ENCODE results near the gene PAPSS1. TPM values are rescaled to one million over a fixed set of nuclear protein-coding genes. Genes with fewer than 3 reads are reported as not detected.

Gene PAPSS1
- total and polyA plus RNA-seq, 2 experiments from 2014 or later: 72.0 to 85.8 TPM

GRCh38 chr4:107658400-107659336 is 61.4 kb downstream of the PAPSS1 start:
- Histone ChIP-seq H4K20me1 (replicated peaks; ENCODE audit: insufficient read depth) (no peaks in the 10 kb centered on the region), H3K4me3 (no peak overlapping the region), H3K4me2 (no peak overlapping the region), H3K9me2 (ENCODE audit: insufficient read depth) (no peaks in the 10 kb centered on the region), H3K27ac (ENCODE audit: low read depth) (no peak overlapping the region), H3K36me3 (ENCODE audit: insufficient read depth) (no peaks in the 10 kb centered on the region), H3F3A (replicated peaks; ENCODE audit: low read depth) (no peaks in the 10 kb centered on the region), H3K79me2 (replicated peaks; ENCODE audit: insufficient read depth) (no peaks in the 10 kb centered on the region), H2AFZ (no peak overlapping the region), H3K4me1 (ENCODE audit: insufficient read depth) (peaks cover 19% of the 10 kb centered on the region), H3K27me3 (ENCODE audit: insufficient read depth) (no peaks in the 10 kb centered on the region)
- Mint-ChIP-seq H3K27ac (no peak overlapping the region), H3K36me3 (ENCODE audit: low read depth) (peaks cover 7% of the 10 kb centered on the region; the same call in 2 of the 3 replicates), H3K4me1 (peaks cover 21% of the 10 kb centered on the region), H3K9me3 (no peaks in the 10 kb centered on the region), H3K27me3 (ENCODE audit: insufficient read depth, low read depth, poor library complexity) (no peaks in the 10 kb centered on the region), H3K4me3 (no peak overlapping the region)
- no peak for ATAC-seq
- DNase-seq (ENCODE audit: low spot score): peak; percentile 16
- TF ChIP-seq NANOG (IDR thresholded peaks at IDR 0.05; ENCODE audit: borderline replicate concordance) (no peak), ZNF331 (CRISPR knock-in tag; IDR thresholded peaks at IDR 0.05; ENCODE audit: low read depth) (no peak), CTCF (conservative IDR thresholded peaks at IDR 0.05; ENCODE audit: low read depth in 2 of 2) (no peak)

DNA sequence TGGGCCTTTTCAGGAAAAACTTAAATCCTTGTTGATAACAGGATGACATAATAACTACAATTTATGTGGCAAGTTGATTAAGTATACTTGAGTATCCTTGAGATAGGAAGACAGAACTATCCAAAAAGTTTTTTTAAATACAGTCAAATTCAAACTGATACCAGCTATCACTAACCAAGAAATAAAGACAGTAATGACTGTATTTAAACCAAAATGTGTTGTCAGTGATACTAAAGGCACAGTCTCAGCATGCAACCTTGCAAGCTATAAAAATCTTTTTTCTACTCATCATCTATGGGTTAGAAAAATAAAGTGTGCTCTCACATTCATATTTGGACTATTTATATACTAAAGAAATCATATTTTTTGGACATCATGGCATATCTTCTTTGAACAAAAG is 64.7 kb downstream of the PAPSS1 start:
- H3K27ac Mint-ChIP-seq: no peak overlapping the region
- H4K20me1 ChIP-seq (replicated peaks; ENCODE audit: insufficient read depth): no peaks in the 10 kb centered on the region; the same call in 1 of the 2 replicates
- no peaks in the 10 kb centered on the region for H3F3A ChIP-seq (replicated peaks; ENCODE audit: low read depth)
- H3K79me2 ChIP-seq (replicated peaks; ENCODE audit: insufficient read depth): no peaks in the 10 kb centered on the region
- no peak overlapping the region for H3K4me2 ChIP-seq
- H3K4me1 Mint-ChIP-seq: peaks cover 28% of the 10 kb centered on the region
- no peak overlapping the region for H3K4me3 ChIP-seq
- H3K27ac ChIP-seq (ENCODE audit: low read depth): no peak overlapping the region
- ATAC-seq (no peak), DNase-seq (ENCODE audit: low spot score) (no peak)
- H3K27me3 ChIP-seq (ENCODE audit: insufficient read depth): no peaks in the 10 kb centered on the region
- peaks cover 25% of the 10 kb centered on the region for H3K4me1 ChIP-seq (ENCODE audit: insufficient read depth)
- H3K36me3 ChIP-seq (ENCODE audit: insufficient read depth): no peaks in the 10 kb centered on the region
- no peaks in the 10 kb centered on the region for H3K27me3 Mint-ChIP-seq (ENCODE audit: insufficient read depth, low read depth, poor library complexity)
- peaks cover 24% of the 10 kb centered on the region; the same call in 2 of the 3 replicates for H3K36me3 Mint-ChIP-seq (ENCODE audit: low read depth)
- no peak overlapping the region for H3K4me3 Mint-ChIP-seq
- H3K9me2 ChIP-seq (ENCODE audit: insufficient read depth): no peaks in the 10 kb centered on the region
- H3K9me3 Mint-ChIP-seq: no peaks in the 10 kb centered on the region
- H2AFZ ChIP-seq: no peak overlapping the region
- TF ChIP-seq ETS1 (IDR thresholded peaks at IDR 0.05): no peak
- TF ChIP-seq, protein P1, sequence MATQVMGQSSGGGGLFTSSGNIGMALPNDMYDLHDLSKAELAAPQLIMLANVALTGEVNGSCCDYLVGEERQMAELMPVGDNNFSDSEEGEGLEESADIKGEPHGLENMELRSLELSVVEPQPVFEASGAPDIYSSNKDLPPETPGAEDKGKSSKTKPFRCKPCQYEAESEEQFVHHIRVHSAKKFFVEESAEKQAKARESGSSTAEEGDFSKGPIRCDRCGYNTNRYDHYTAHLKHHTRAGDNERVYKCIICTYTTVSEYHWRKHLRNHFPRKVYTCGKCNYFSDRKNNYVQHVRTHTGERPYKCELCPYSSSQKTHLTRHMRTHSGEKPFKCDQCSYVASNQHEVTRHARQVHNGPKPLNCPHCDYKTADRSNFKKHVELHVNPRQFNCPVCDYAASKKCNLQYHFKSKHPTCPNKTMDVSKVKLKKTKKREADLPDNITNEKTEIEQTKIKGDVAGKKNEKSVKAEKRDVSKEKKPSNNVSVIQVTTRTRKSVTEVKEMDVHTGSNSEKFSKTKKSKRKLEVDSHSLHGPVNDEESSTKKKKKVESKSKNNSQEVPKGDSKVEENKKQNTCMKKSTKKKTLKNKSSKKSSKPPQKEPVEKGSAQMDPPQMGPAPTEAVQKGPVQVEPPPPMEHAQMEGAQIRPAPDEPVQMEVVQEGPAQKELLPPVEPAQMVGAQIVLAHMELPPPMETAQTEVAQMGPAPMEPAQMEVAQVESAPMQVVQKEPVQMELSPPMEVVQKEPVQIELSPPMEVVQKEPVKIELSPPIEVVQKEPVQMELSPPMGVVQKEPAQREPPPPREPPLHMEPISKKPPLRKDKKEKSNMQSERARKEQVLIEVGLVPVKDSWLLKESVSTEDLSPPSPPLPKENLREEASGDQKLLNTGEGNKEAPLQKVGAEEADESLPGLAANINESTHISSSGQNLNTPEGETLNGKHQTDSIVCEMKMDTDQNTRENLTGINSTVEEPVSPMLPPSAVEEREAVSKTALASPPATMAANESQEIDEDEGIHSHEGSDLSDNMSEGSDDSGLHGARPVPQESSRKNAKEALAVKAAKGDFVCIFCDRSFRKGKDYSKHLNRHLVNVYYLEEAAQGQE (IDR thresholded peaks at IDR 0.05; ENCODE audit: unreplicated experiment): no peak
- no peak for TF ChIP-seq EZH2 (IDR thresholded peaks at IDR 0.05; ENCODE audit: low read depth, unreplicated experiment)
- TF ChIP-seq STAT1 (IDR thresholded peaks at IDR 0.05; ENCODE audit: unreplicated experiment): no peak
- no peak for TF ChIP-seq CTCF (conservative IDR thresholded peaks at IDR 0.05; ENCODE audit: low read depth in 2 of 2)
- TF ChIP-seq POLR2AphosphoS5 (IDR thresholded peaks at IDR 0.05; ENCODE audit: low read depth): no peak
- no peak for TF ChIP-seq JUNB (IDR thresholded peaks at IDR 0.05; ENCODE audit: unreplicated experiment)
- TF ChIP-seq ZNF331 (CRISPR knock-in tag; IDR thresholded peaks at IDR 0.05; ENCODE audit: low read depth): no peak
- no peak for TF ChIP-seq CREB1 (CRISPR knock-in tag; IDR thresholded peaks at IDR 0.05; ENCODE audit: low read depth)
- no peak for TF ChIP-seq NANOG (IDR thresholded peaks at IDR 0.05; ENCODE audit: borderline replicate concordance)
